ENCODE measurements around the gene GRIK4.

Gene GRIK4

GRCh38 chr11:120896687-120897086 lies 385.1 kb downstream of the GRIK4 start:
- DNase-seq: no peak

GRCh38 chr11:120898568-120898967 lies 387.0 kb downstream of the GRIK4 start:
- no peak for DNase-seq

- no peak for DNase-seq
Measured at GRCh38 chr11:120899720-120900119, 388.2 kb downstream of the GRIK4 start.

- no peak for DNase-seq
Measured at GRCh38 chr11:120900643-120901042, 389.1 kb downstream of the GRIK4 start.

GRCh38 chr11:120903686-120904085 lies 392.1 kb downstream of the GRIK4 start:
- DNase-seq: no peak

DNA sequence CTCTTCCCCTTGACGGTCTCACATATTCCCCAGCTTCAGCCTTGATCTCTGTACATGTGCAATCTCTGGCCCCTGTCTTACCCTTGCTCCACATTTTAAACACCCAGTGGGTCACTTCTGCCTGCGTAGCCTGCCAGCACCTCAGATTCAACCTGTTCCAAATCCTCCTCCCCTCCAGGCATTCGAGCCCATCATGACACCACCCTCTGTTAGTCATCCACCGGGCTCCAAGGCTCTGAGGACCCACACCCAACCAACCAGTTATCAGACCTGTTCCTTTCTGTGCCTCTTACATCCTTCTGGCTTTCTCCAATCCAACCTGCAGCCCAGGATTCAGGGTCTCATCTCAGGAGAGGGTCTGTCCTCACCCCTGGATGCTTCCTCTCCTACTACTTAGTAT lies 392.6 kb downstream of the GRIK4 start:
- no peak for DNase-seq

- DNase-seq: no peak
Measured at GRCh38 chr11:120906766-120907165, 395.2 kb downstream of the GRIK4 start.

DNA sequence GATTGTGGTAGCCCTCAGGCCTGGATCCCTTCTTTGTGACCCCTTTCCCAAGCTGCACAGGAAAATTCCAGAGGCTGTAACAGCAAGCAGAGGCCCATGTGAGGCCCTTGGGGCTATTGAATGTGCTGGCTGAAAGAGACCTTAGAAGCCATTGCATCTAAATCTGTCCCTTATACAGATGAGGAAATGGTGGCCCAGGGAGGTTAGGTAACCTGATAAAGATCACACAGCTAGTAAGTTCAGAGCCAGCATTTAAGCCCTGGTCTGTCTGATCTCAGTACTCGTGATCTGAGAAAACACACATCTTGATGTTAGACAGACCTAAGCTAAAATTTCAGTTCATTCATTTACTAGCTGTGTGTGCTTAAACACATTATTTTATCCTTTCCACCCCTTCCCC lies 396.4 kb downstream of the GRIK4 start:
- DNase-seq: no peak

- DNase-seq: no peak
Measured at GRCh38 chr11:120908461-120909181, 397.1 kb downstream of the GRIK4 start.

GRCh38 chr11:120909676-120910416 lies 398.3 kb downstream of the GRIK4 start:
- no peak for DNase-seq

DNA sequence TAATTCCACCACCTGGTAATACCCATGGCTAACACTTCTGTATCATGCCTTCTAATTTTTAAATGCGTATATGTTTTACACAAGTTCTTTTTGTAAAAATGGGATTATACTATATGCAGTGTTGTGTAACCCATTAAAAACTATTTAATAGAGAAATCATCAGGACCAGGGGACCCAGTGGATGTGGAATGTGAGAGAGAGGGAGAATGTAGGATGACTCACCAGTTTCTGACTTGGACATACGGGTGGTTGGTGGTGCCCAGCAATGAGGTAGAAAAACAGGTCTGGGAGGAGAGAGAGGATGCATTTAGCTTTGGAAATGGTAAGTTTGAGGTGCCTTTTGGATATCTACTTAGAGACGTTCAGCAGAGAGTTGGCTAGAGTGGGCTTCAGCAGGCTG lies 400.4 kb downstream of the GRIK4 start:
- no peak for DNase-seq

- no peak for DNase-seq
Measured at GRCh38 chr11:120912504-120912903, 401.0 kb downstream of the GRIK4 start.

- DNase-seq: no peak
Measured at GRCh38 chr11:120912915-120913314, 401.4 kb downstream of the GRIK4 start.

DNA sequence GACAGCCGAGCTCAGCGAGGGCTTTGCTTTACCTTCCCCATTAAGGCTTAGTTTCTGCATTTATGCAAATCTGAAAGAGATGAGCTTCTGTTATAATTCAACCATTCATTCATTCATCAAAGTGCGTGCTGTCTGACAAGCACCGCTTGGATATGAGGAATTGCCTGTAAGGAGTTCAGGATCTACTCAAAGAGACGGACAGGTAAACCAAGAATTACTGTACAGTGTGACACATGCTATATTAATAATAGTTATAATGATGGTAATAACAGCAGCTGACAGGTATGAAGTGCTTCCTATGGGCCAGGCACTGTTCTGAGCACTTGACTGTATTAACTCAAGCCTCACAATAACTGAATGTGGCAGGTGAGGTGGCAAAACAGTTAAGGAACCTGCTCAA lies 402.5 kb downstream of the GRIK4 start:
- DNase-seq: no peak

- DNase-seq: no peak
Measured at GRCh38 chr11:120914601-120915000, 403.1 kb downstream of the GRIK4 start.

DNA sequence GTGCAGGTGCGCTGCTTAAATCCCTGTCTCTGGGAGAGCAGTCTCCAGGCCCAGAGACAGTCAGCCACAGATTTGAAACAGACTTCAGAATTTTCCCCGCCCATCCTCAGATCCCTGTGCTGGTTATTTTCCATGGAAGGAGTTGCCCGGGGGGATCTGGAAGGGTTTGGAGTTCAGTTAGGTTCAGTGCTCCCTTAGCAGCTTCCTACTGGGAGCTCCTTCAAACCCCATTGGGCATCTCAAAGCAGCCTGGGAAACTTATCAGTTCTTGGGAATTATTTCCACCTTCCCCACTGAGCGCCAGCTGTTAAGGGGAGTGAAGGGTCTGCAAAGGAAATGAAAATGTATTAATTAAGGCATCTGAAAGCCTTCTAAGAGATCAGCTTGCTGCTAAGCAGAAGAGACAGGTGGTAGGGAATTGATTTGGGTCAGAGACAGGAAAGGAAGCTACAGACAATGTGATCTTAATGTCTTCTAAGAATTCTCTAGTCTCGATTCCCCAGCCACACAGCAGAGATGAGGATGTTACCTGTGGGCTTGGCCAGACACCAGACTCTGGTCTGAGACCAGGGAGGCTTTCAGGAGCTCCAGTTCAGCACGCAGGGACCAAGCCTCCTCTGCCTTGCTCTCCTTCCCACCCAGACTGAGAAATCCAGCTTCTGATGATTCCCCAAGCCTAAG lies 406.2 kb downstream of the GRIK4 start:
- no peak for DNase-seq

GRCh38 chr11:120918257-120918656 lies 406.7 kb downstream of the GRIK4 start:
- no peak for DNase-seq

- DNase-seq: no peak
Measured at GRCh38 chr11:120919045-120919444, 407.5 kb downstream of the GRIK4 start.

GRCh38 chr11:120919566-120919965 lies 408.0 kb downstream of the GRIK4 start:
- DNase-seq: no peak

GRCh38 chr11:120923866-120924508 lies 412.4 kb downstream of the GRIK4 start:
- DNase-seq: no peak

DNA sequence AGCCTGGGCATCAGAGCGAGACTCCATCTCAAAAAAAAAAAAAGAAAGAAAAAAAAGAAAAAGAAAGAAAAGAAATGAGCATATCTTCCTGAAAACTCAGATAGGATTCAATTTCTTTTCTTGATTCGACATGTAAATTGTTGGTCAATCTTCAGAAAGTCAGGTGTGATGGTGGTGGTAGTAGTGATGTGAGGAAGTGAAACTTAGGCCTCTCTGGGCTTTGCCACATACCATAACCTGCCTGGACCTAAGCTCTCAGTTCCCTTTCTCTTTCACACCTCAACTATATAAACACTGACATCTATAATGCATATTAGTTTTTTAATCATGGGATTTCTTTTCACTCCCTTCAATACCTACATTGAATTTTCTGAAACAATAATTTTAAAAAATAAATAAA lies 414.4 kb downstream of the GRIK4 start:
- no peak for DNase-seq

GRCh38 chr11:120928627-120929026 lies 417.1 kb downstream of the GRIK4 start:
- no peak for DNase-seq

DNA sequence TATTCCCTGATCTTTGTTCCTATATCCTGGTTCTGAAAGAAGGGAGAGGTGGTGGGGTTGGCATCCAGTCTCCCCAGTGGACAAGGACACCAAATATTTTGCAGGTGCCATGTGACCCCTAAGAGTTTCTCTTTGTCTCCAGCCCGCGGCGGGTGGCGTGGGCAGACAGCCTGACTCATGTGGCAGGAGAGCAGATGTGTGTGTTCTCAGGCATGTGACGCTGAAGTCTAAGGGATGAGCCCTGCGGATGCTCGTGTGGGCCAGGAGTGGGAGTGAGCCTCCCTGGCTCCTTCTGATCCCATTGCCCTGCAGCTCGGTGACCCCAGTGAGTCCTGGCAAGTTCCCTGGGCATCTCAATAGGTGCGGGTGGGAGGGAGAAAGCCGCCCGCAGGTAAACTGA lies 417.5 kb downstream of the GRIK4 start:
- DNase-seq: no peak
